Coronary artery (tissue), 2 donors: ENCODE data around the gene AUTS2.

Source experiments
- DNase-seq: peaks from one replicate; pipeline ENCODE4 v3.0.0-alpha.2; 2017; ENCODE audit warnings: low spot score
- H3K27ac ChIP-seq, 2 donors: fragments of 200-600 bp; sonication (generic); one replicate each; pipeline ENCODE4 v1.5.1; 2016 to 2019
- H3K4me3 ChIP-seq: fragments of 200-600 bp; sonication (generic); 2 replicates; pipeline ENCODE4 v1.5.1; 2016; ENCODE audit warnings: mild to moderate bottlenecking, moderate library complexity
- CTCF ChIP-seq: fragments of 200-600 bp; sonication (generic); IDR thresholded peaks from one replicate; pipeline ENCODE4 v1.5.1; 2019; ENCODE audit warnings: antibody characterized with exemption

The AUTS2 gene

DNA sequence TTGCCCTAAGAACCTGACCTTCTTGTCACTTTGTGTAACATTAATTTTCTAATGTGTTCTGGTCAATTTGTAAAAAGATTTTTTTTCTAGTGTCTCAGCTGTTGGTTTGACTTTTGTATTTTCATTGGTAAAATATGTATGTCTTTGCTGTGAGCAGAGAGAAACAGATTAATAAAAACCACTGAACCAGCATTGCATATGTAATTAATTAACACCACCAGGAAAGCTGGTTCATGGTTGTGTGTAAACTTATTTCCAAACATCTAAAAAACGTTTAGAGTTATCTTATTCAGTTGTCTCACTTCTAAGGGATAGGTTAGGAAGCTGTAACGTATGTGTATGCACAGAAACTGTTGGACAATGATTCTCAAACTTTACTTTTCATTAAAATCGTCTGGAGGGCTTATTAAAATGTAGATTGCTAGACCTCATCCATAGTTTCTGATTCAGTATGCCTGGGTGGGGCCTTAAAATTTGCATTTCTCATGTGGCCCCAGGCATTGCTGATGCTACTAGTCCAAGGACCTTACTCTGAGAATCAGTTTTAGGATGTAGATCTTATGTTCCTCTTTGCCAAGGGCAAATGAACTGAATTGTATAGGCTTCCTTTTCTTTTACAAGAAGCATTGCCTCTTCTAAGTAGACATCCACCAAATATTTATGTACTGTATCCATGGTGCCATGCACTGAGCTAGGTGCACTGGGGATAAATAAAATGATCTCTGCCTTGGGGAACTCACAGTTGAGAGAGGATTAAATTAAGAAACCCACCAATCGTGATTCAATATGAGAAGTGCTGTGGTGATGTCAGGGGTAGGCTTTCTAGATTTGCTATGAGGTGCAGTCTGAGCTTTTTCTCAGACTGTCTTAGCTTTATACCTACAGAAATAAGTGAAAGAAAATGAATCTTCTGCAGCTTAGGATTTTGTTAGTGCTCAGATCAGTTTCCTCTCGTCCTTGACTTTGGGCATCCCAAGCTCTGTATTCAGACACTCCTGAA, 98.7 kb downstream of the AUTS2 start:
- DNase-seq = no peak
- no peak for TF ChIP-seq CTCF
- Histone ChIP-seq H3K4me3 (no peak overlapping the region), H3K27ac (no peak overlapping the region)

DNA sequence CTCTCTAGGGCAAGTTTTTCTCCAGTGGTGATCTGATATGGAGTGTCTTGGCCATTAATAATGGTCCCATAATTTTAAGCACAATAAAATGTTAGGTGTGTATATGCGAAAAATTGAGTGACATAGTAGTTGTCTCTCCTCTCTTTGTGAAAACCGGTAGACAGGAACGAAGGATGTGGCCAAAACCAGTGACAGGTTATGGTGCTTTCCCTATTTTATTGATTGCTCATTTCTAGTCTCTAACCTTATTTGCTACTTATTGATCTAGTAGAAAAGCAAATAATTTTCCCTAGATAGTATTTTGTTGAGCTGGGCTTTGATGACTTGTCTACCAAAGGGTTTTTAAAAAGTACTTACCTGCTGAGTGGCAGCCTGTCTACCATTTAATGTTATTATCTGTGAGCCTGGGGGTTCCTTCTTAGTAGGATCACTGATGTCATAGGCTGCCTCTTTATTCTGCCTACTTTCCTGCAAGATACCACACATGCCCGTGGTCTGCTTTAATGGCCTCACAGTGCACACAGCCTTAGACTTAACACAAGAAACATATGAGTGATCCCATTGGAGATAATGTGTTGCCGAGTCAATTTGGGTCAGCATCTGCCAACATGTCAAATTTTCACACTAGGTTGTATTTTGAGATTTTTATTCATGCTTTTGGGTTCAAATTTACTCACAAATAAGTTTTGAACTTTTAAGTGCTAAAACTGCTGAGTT, 100.0 kb downstream of the AUTS2 start:
- TF ChIP-seq CTCF = no peak

GRCh38 chr7:69699931-69700330, 101.7 kb downstream of the AUTS2 start:
- H3K27ac ChIP-seq = no peak overlapping the region
- DNase-seq = no peak
- H3K4me3 ChIP-seq = no peak overlapping the region
- TF ChIP-seq CTCF = no peak

More for the DNA sequence above, 100.0 kb downstream of the AUTS2 start:
- Histone ChIP-seq H3K4me3 (no peak overlapping the region), H3K27ac (no peak overlapping the region)
- no peak for DNase-seq

- no peak for TF ChIP-seq CTCF
- no peak overlapping the region for H3K27ac ChIP-seq
- no peak for DNase-seq
- no peak overlapping the region for H3K4me3 ChIP-seq
Measured at GRCh38 chr7:69700331-69700730, 102.1 kb downstream of the AUTS2 start.

GRCh38 chr7:69701288-69701687, 103.0 kb downstream of the AUTS2 start:
- DNase-seq = no peak
- TF ChIP-seq CTCF = no peak
- Histone ChIP-seq H3K27ac (no peak overlapping the region), H3K4me3 (no peak overlapping the region)

- no peak for TF ChIP-seq CTCF
- H3K4me3 ChIP-seq = no peak overlapping the region
- no peak overlapping the region for H3K27ac ChIP-seq
- DNase-seq = no peak
Measured at GRCh38 chr7:69702357-69702756, 104.1 kb downstream of the AUTS2 start.
